ENCODE data around the gene SETD5.

SETD5 gene

GRCh38 chr3:9362731-9363530, 34.5 kb upstream of the SETD5 start, which contains the start of gene THUMPD3:
Gene THUMPD3 (plus strand): TSS chr3:9363054. CDS start chr3:9365069, 2,015 bp downstream.
- no peaks in the 10 kb centered on the region for H3K9me3 ChIP-seq (replicated peaks in 1 of 2; ENCODE audit: control insufficient read depth in 2 of 2, insufficient read depth in 1 of 2, low read depth in 1 of 2, low read length in 2 of 2)
- peak within 1 kb of the TSS; percentile 53 for H3K18ac ChIP-seq (ENCODE audit: low read length)
- no peaks in the 10 kb centered on the region for H3K27me3 ChIP-seq (ENCODE audit: control insufficient read depth in 3 of 3, insufficient read depth in 3 of 3, low read depth in 1 of 3, low read length in 3 of 3)
- no peak within 1 kb of the TSS for H3K4ac ChIP-seq (ENCODE audit: low read length)
- peaks cover 1% of the 10 kb centered on the region for H3K79me1 ChIP-seq (ENCODE audit: low read depth, low read length)
- peak within 1 kb of the TSS; percentile 28 for H2AFZ ChIP-seq (ENCODE audit: low read length)
- H2BK120ac ChIP-seq (ENCODE audit: low read depth, low read length): no peak within 1 kb of the TSS
- DNase-seq (ENCODE audit: low spot score): peak; percentile 80
- peaks cover 0 to 5% of the 10 kb centered on the region in 2 donors for H3K36me3 ChIP-seq (replicated peaks in 1 of 2; ENCODE audit: control insufficient read depth in 2 of 2, insufficient read depth in 2 of 2, low read length in 2 of 2)
- peak within 1 kb of the TSS; percentile 79 for H3K4me2 ChIP-seq (ENCODE audit: insufficient read depth, low read length, poor library complexity, severe bottlenecking)
- H3K9ac ChIP-seq (ENCODE audit: low read depth, low read length, poor library complexity): peak within 1 kb of the TSS; percentile 27
- no peak within 1 kb of the TSS for H2AK5ac ChIP-seq (ENCODE audit: low read depth, low read length)
- H3K14ac ChIP-seq (ENCODE audit: low read length): no peak within 1 kb of the TSS
- H3K23ac ChIP-seq (ENCODE audit: low read depth, low read length, poor library complexity): peak within 1 kb of the TSS; percentile 97
- no peak within 1 kb of the TSS for H2BK12ac ChIP-seq (ENCODE audit: low read length)
- H3K4me1 ChIP-seq (ENCODE audit: control insufficient read depth in 2 of 2, insufficient read depth in 1 of 2, low read depth in 1 of 2, low read length in 2 of 2): no peaks in the 10 kb centered on the region
- peak within 1 kb of the TSS in 1 of 2 donors; percentile 85 for H3K4me3 ChIP-seq (ENCODE audit: low read length in 2 of 2)
- peak within 1 kb of the TSS; percentile 95 for H3K27ac ChIP-seq (replicated peaks; ENCODE audit: low read length)
- H2BK5ac ChIP-seq (ENCODE audit: low read length): no peak within 1 kb of the TSS
- whole genome bisulfite sequencing, 2 donors (ENCODE audit: extremely low coverage in 2 of 2, insufficient read length in 2 of 2, insufficient replicate concordance in 1 of 2): no CpG with 5 or more reads among the region's 46 CpGs
- H2BK15ac ChIP-seq (ENCODE audit: low read length): no peak within 1 kb of the TSS
- H4K91ac ChIP-seq (ENCODE audit: low read depth, low read length, poor library complexity): no peak within 1 kb of the TSS
- H4K8ac ChIP-seq (ENCODE audit: low read depth, low read length): peak within 1 kb of the TSS; percentile 26

GRCh38 chr3:9369508-9369907, 27.9 kb upstream of the SETD5 start:
- H3K9me3 ChIP-seq (replicated peaks in 1 of 2; ENCODE audit: control insufficient read depth in 2 of 2, insufficient read depth in 1 of 2, low read depth in 1 of 2, low read length in 2 of 2): no peaks in the 10 kb centered on the region
- H2BK15ac ChIP-seq (ENCODE audit: low read length): no peak overlapping the region
- no peak overlapping the region for H3K23ac ChIP-seq (ENCODE audit: low read depth, low read length, poor library complexity)
- H4K91ac ChIP-seq (ENCODE audit: low read depth, low read length, poor library complexity): no peak overlapping the region
- H3K36me3 ChIP-seq (replicated peaks in 1 of 2; ENCODE audit: control insufficient read depth in 2 of 2, insufficient read depth in 2 of 2, low read length in 2 of 2): peaks cover 0 to 21% of the 10 kb centered on the region in 2 donors
- H2AFZ ChIP-seq (ENCODE audit: low read length): no peak overlapping the region
- no peak overlapping the region for H3K4me2 ChIP-seq (ENCODE audit: insufficient read depth, low read length, poor library complexity, severe bottlenecking)
- H3K18ac ChIP-seq (ENCODE audit: low read length): no peak overlapping the region
- no peak overlapping the region for H3K4me3 ChIP-seq (ENCODE audit: low read length in 2 of 2)
- H3K9ac ChIP-seq (ENCODE audit: low read depth, low read length, poor library complexity): no peak overlapping the region
- no peak overlapping the region for H3K14ac ChIP-seq (ENCODE audit: low read length)
- no CpG with 5 or more reads among the region's 1 CpG for WGBS, 2 donors (ENCODE audit: extremely low coverage in 2 of 2, insufficient read length in 2 of 2, insufficient replicate concordance in 1 of 2)
- H2BK12ac ChIP-seq (ENCODE audit: low read length): no peak overlapping the region
- H2BK120ac ChIP-seq (ENCODE audit: low read depth, low read length): no peak overlapping the region
- H4K8ac ChIP-seq (ENCODE audit: low read depth, low read length): no peak overlapping the region
- no peaks in the 10 kb centered on the region for H3K27me3 ChIP-seq (ENCODE audit: control insufficient read depth in 3 of 3, insufficient read depth in 3 of 3, low read depth in 1 of 3, low read length in 3 of 3)
- no peak overlapping the region for H3K27ac ChIP-seq (replicated peaks; ENCODE audit: low read length)
- no peak for DNase-seq (ENCODE audit: low spot score)
- H3K4me1 ChIP-seq (ENCODE audit: control insufficient read depth in 2 of 2, insufficient read depth in 1 of 2, low read depth in 1 of 2, low read length in 2 of 2): no peaks in the 10 kb centered on the region
- H2BK5ac ChIP-seq (ENCODE audit: low read length): no peak overlapping the region
- H3K79me1 ChIP-seq (ENCODE audit: low read depth, low read length): no peaks in the 10 kb centered on the region
- no peak overlapping the region for H3K4ac ChIP-seq (ENCODE audit: low read length)
- no peak overlapping the region for H2AK5ac ChIP-seq (ENCODE audit: low read depth, low read length)

GRCh38 chr3:9373465-9373864, 23.9 kb upstream of the SETD5 start:
- H2BK15ac ChIP-seq (ENCODE audit: low read length): no peak overlapping the region
- no peak overlapping the region for H3K18ac ChIP-seq (ENCODE audit: low read length)
- no peak overlapping the region for H3K9ac ChIP-seq (ENCODE audit: low read depth, low read length, poor library complexity)
- no peak overlapping the region for H3K14ac ChIP-seq (ENCODE audit: low read length)
- no peaks in the 10 kb centered on the region for H3K27me3 ChIP-seq (ENCODE audit: control insufficient read depth in 3 of 3, insufficient read depth in 3 of 3, low read depth in 1 of 3, low read length in 3 of 3)
- no peak overlapping the region for H3K4me2 ChIP-seq (ENCODE audit: insufficient read depth, low read length, poor library complexity, severe bottlenecking)
- H2AFZ ChIP-seq (ENCODE audit: low read length): no peak overlapping the region
- no peak overlapping the region for H3K23ac ChIP-seq (ENCODE audit: low read depth, low read length, poor library complexity)
- WGBS, 2 donors (ENCODE audit: extremely low coverage in 2 of 2, insufficient read length in 2 of 2, insufficient replicate concordance in 1 of 2): no CpG with 5 or more reads among the region's 3 CpGs
- H3K4me1 ChIP-seq (ENCODE audit: control insufficient read depth in 2 of 2, insufficient read depth in 1 of 2, low read depth in 1 of 2, low read length in 2 of 2): peaks cover 0 to 2% of the 10 kb centered on the region in 2 donors
- no peak overlapping the region for H3K4ac ChIP-seq (ENCODE audit: low read length)
- H4K91ac ChIP-seq (ENCODE audit: low read depth, low read length, poor library complexity): no peak overlapping the region
- H2BK5ac ChIP-seq (ENCODE audit: low read length): no peak overlapping the region
- no peak overlapping the region for H4K8ac ChIP-seq (ENCODE audit: low read depth, low read length)
- H2AK5ac ChIP-seq (ENCODE audit: low read depth, low read length): no peak overlapping the region
- peaks cover 0 to 23% of the 10 kb centered on the region in 2 donors for H3K36me3 ChIP-seq (replicated peaks in 1 of 2; ENCODE audit: control insufficient read depth in 2 of 2, insufficient read depth in 2 of 2, low read length in 2 of 2)
- no peak overlapping the region for H2BK120ac ChIP-seq (ENCODE audit: low read depth, low read length)
- H3K27ac ChIP-seq (replicated peaks; ENCODE audit: low read length): no peak overlapping the region
- H2BK12ac ChIP-seq (ENCODE audit: low read length): no peak overlapping the region
- peaks cover 2% of the 10 kb centered on the region for H3K79me1 ChIP-seq (ENCODE audit: low read depth, low read length)
- H3K4me3 ChIP-seq (ENCODE audit: low read length in 2 of 2): no peak overlapping the region
- DNase-seq (ENCODE audit: low spot score): no peak
- H3K9me3 ChIP-seq (replicated peaks in 1 of 2; ENCODE audit: control insufficient read depth in 2 of 2, insufficient read depth in 1 of 2, low read depth in 1 of 2, low read length in 2 of 2): no peaks in the 10 kb centered on the region

GRCh38 chr3:9377981-9378380, 19.4 kb upstream of the SETD5 start:
- H3K4me1 ChIP-seq (ENCODE audit: control insufficient read depth in 2 of 2, insufficient read depth in 1 of 2, low read depth in 1 of 2, low read length in 2 of 2): peaks cover 0 to 2% of the 10 kb centered on the region in 2 donors
- no peak overlapping the region for H4K91ac ChIP-seq (ENCODE audit: low read depth, low read length, poor library complexity)
- no peaks in the 10 kb centered on the region for H3K9me3 ChIP-seq (replicated peaks in 1 of 2; ENCODE audit: control insufficient read depth in 2 of 2, insufficient read depth in 1 of 2, low read depth in 1 of 2, low read length in 2 of 2)
- H3K4me3 ChIP-seq (ENCODE audit: low read length in 2 of 2): no peak overlapping the region
- H2BK120ac ChIP-seq (ENCODE audit: low read depth, low read length): no peak overlapping the region
- H3K36me3 ChIP-seq (replicated peaks in 1 of 2; ENCODE audit: control insufficient read depth in 2 of 2, insufficient read depth in 2 of 2, low read length in 2 of 2): peaks cover 0 to 20% of the 10 kb centered on the region in 2 donors
- H4K8ac ChIP-seq (ENCODE audit: low read depth, low read length): no peak overlapping the region
- H3K23ac ChIP-seq (ENCODE audit: low read depth, low read length, poor library complexity): no peak overlapping the region
- no peak overlapping the region for H2BK5ac ChIP-seq (ENCODE audit: low read length)
- H2AK5ac ChIP-seq (ENCODE audit: low read depth, low read length): no peak overlapping the region
- DNase-seq (ENCODE audit: low spot score): no peak
- no peak overlapping the region for H3K4ac ChIP-seq (ENCODE audit: low read length)
- no peak overlapping the region for H3K27ac ChIP-seq (replicated peaks; ENCODE audit: low read length)
- peaks cover 2% of the 10 kb centered on the region for H3K79me1 ChIP-seq (ENCODE audit: low read depth, low read length)
- H3K9ac ChIP-seq (ENCODE audit: low read depth, low read length, poor library complexity): no peak overlapping the region
- no peak overlapping the region for H3K18ac ChIP-seq (ENCODE audit: low read length)
- H2BK15ac ChIP-seq (ENCODE audit: low read length): no peak overlapping the region
- no peak overlapping the region for H2AFZ ChIP-seq (ENCODE audit: low read length)
- H3K4me2 ChIP-seq (ENCODE audit: insufficient read depth, low read length, poor library complexity, severe bottlenecking): no peak overlapping the region
- no peaks in the 10 kb centered on the region for H3K27me3 ChIP-seq (ENCODE audit: control insufficient read depth in 3 of 3, insufficient read depth in 3 of 3, low read depth in 1 of 3, low read length in 3 of 3)
- H2BK12ac ChIP-seq (ENCODE audit: low read length): no peak overlapping the region
- WGBS, 2 donors (ENCODE audit: extremely low coverage in 2 of 2, insufficient read length in 2 of 2, insufficient replicate concordance in 1 of 2): no CpG with 5 or more reads among the region's 1 CpG
- H3K14ac ChIP-seq (ENCODE audit: low read length): no peak overlapping the region

Measured in neuronal stem cell (in vitro differentiated cells).